Effector memory CD8-positive, alpha-beta T cell (primary cell): ENCODE data around the gene CRYBB3.
"Not testable (repeated sequence)": the region's sequence is repeated elsewhere in the genome, so short reads cannot be mapped to it uniquely, and the experiment has no call there.

Experiments used
- ATAC-seq: fragments of 150-1000 bp; cut with Tn5 transposase; replicated peaks from 2 replicates; pipeline ENCODE4 v1.10.0; 2021; ENCODE audit warnings: mild to moderate bottlenecking, moderate library complexity
- DNase-seq, 3 experiments: peaks; one replicate each; pipeline ENCODE4 v3.0.0; 2021
- H3K27ac Mint-ChIP-seq, 2 donors: one replicate each; pipeline ENCODE4 v1.8.0; 2022; ENCODE audit warnings: mild to moderate bottlenecking in 2 of 2, mixed read lengths in 2 of 2, moderate library complexity in 2 of 2
- H3K27me3 Mint-ChIP-seq, 2 donors: one replicate each; pipeline ENCODE4 v1.8.0; 2022; ENCODE audit warnings: mixed read lengths in 2 of 2
- H3K36me3 Mint-ChIP-seq: one replicate; pipeline ENCODE4 v1.8.0; 2022; ENCODE audit warnings: mild to moderate bottlenecking, moderate library complexity, mixed read lengths; ENCODE audit not compliant: insufficient read depth
- H3K4me1 Mint-ChIP-seq, 2 donors: one replicate each; pipeline ENCODE4 v1.8.0; 2022; ENCODE audit warnings: low read depth in 2 of 2, mixed read lengths in 2 of 2
- H3K4me3 Mint-ChIP-seq, 2 donors: one replicate each; pipeline ENCODE4 v1.8.0; 2022; ENCODE audit warnings: mild to moderate bottlenecking in 2 of 2, mixed read lengths in 2 of 2, moderate library complexity in 2 of 2
- H3K9me3 Mint-ChIP-seq, 2 donors: one replicate each; pipeline ENCODE4 v1.8.0; 2022; ENCODE audit warnings: mixed read lengths in 2 of 2

Gene CRYBB3

GRCh38 chr22:25167082-25167481, 32.6 kb upstream of the CRYBB3 start:
- H3K27ac Mint-ChIP-seq: no peak overlapping the region
- H3K27me3 Mint-ChIP-seq: peaks cover 0 to 6% of the 10 kb centered on the region in 2 donors
- peaks cover 8% of the 10 kb centered on the region for H3K36me3 Mint-ChIP-seq
- peaks cover 0 to 14% of the 10 kb centered on the region in 2 donors for H3K4me1 Mint-ChIP-seq
- DNase-seq (no peak), ATAC-seq (no peak)
- H3K9me3 Mint-ChIP-seq: no peaks in the 10 kb centered on the region
- H3K4me3 Mint-ChIP-seq: no peak overlapping the region

GRCh38 chr22:25167834-25168601, 31.6 kb upstream of the CRYBB3 start:
- no peak for ATAC-seq
- H3K4me1 Mint-ChIP-seq: peaks cover 0 to 9% of the 10 kb centered on the region in 2 donors
- peaks cover 8% of the 10 kb centered on the region for H3K36me3 Mint-ChIP-seq
- H3K27ac Mint-ChIP-seq: no peak overlapping the region
- no peak overlapping the region for H3K4me3 Mint-ChIP-seq
- DNase-seq: no peak
- peaks cover 0 to 6% of the 10 kb centered on the region in 2 donors for H3K27me3 Mint-ChIP-seq
- H3K9me3 Mint-ChIP-seq: no peaks in the 10 kb centered on the region

DNA sequence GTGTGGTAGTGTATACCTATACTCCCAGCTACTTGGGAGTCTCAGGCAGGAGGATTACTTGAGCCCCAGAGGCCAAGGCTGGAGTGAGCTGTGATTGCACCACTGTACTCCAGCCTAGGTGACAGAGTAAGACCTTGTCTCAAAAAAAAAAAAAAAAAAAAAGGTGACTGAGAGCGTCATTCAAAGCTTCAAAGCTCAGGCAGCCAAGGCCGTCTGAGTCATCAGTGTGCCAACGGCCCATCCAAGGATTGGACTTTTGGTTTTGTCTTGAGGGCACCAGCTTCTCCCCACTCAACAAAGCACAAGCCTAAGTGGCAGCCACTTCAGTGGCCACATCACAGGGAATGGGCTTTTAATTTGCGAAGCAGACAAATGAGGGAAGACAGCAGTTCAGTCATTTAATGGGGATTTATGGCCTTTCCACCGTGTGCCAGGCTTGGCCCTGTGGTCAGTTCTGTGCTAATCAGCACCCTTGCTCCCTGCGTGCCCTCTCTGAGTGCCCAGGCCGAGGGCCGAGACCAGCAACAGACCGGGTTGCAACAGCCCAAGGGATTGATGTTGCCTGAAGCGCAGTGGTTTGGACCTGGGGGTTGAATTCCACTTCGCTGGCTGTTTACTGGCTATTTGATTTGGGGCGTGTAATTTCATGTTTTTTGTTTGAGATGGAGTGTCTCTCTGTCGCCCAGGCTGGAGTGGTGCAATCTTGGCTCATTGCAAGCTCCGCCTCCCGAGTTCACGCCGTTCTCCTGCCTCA, 30.2 kb upstream of the CRYBB3 start:
- H3K4me3 Mint-ChIP-seq: no peak overlapping the region
- no peak overlapping the region for H3K27ac Mint-ChIP-seq
- H3K36me3 Mint-ChIP-seq: peaks cover 8% of the 10 kb centered on the region
- peaks cover 0 to 6% of the 10 kb centered on the region in 2 donors for H3K27me3 Mint-ChIP-seq
- ATAC-seq (no peak), DNase-seq (no peak)
- H3K9me3 Mint-ChIP-seq: no peaks in the 10 kb centered on the region
- H3K4me1 Mint-ChIP-seq: peaks cover 0 to 9% of the 10 kb centered on the region in 2 donors

DNA sequence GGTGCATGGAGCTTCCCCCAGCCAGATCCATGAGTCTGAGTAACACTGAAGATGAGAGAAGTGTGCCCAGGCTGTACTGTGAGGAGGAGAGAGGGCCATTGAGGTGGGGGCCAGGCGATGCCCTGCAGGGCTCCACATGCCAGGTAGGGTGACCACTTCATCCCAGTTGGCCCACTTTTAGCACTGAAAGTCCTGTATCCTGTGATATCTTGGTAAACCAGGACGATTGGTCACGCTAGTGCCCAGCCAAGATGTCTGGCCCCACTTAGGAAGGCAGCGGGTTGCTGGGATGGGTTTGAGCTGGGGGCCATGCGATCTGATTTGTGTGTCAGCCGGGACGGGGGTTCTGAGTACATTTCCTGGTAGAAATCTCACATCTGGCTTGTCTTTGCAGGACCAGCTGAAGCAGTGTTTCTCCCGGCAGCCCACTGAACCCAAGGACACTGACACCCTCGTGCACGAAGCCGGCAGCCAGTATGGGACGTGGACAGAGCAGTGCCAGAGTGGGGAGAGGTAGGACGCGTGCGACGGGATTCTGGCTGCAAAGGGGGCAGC, 29.2 kb upstream of the CRYBB3 start:
- peaks cover 0 to 2% of the 10 kb centered on the region in 2 donors for H3K4me1 Mint-ChIP-seq
- no peak overlapping the region for H3K27ac Mint-ChIP-seq
- DNase-seq: no peak
- peaks cover 0 to 5% of the 10 kb centered on the region in 2 donors for H3K27me3 Mint-ChIP-seq
- peaks cover 17% of the 10 kb centered on the region for H3K36me3 Mint-ChIP-seq
- no peaks in the 10 kb centered on the region for H3K9me3 Mint-ChIP-seq
- ATAC-seq: no peak
- no peak overlapping the region for H3K4me3 Mint-ChIP-seq

DNA sequence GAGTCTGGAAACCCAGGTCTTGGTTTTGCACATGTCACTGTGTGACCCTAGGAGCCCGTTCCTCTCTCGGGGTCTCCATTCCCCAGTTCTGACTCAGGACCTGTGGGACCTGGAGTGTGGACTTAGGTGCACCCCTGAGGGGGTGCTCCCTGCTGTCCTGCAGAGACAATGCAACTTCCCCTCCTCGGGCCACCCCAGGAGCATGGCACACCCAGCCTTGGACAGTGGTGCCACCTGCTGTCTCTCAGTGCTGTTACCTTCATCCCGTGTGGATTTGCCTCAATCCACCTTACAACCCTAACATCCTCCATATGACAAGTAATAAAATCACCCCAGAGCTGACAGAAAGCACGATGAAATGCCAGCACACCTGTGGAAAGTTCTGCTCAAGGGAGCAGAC, 27.5 kb upstream of the CRYBB3 start:
- no peak overlapping the region for H3K4me3 Mint-ChIP-seq
- peaks cover 17% of the 10 kb centered on the region for H3K36me3 Mint-ChIP-seq
- H3K27me3 Mint-ChIP-seq: no peaks in the 10 kb centered on the region
- no peaks in the 10 kb centered on the region for H3K9me3 Mint-ChIP-seq
- no peak overlapping the region for H3K27ac Mint-ChIP-seq
- DNase-seq (peak in 2 of 3 experiments; percentile 3 to 9), ATAC-seq (no peak)
- no peaks in the 10 kb centered on the region for H3K4me1 Mint-ChIP-seq

GRCh38 chr22:25174156-25174887, 25.3 kb upstream of the CRYBB3 start:
- no peak for DNase-seq
- H3K4me1 Mint-ChIP-seq: no peaks in the 10 kb centered on the region
- peaks cover 22% of the 10 kb centered on the region for H3K36me3 Mint-ChIP-seq
- no peak overlapping the region for H3K27ac Mint-ChIP-seq
- H3K9me3 Mint-ChIP-seq: no peaks in the 10 kb centered on the region
- no peaks in the 10 kb centered on the region for H3K27me3 Mint-ChIP-seq
- ATAC-seq: no peak
- H3K4me3 Mint-ChIP-seq: no peak overlapping the region

DNA sequence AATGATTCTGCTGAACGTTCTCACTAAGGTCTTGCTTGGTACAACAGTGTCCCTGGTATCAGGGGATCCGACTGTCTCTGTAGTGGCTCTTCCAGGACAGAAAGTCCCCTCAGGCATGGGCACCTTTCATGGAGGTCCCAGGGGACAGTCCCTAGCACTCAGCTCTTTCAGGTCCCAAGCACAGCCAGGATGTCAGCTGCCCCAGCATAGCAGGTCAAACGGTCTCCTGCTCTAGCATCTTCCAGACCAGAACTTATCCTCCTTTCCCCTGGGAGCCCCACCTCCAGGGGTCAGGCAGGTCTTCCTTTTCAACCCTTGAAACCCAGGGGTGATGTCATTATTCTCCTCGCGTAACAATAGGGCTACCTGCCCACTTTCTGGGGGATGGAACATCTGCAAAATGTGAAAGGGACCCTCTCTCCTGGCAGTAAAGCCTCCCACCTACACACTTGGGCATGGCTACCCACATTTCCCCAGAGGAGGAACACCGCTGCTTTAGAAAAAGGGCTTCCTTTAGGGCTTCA, 24.7 kb upstream of the CRYBB3 start:
- Mint-ChIP-seq H3K9me3 (no peaks in the 10 kb centered on the region), H3K36me3 (peaks cover 22% of the 10 kb centered on the region), H3K27me3 (no peaks in the 10 kb centered on the region), H3K4me1 (no peaks in the 10 kb centered on the region), H3K4me3 (no peak overlapping the region), H3K27ac (no peak overlapping the region)
- ATAC-seq (no peak), DNase-seq (no peak)

DNA sequence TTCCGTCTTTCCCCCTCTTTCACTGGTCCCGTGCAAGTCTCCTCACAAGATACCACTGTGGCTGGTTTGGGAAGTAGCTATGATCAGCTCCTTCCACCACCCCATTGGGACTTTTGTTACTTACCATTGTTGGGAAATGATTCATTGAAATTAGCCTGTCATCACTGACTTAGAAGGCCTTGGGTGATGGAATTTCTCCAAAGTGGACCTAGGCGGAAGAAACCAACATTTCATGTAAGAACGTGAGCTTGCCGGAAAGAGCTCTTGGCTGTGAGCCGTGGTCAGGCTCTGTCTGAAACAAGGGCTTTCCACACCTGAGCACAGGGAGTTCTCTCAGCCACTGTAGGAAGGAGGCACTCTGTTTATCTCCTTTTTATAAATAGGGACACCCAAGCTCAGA, 23.5 kb upstream of the CRYBB3 start:
- H3K4me1 Mint-ChIP-seq: no peaks in the 10 kb centered on the region
- DNase-seq: no peak
- H3K27ac Mint-ChIP-seq: no peak overlapping the region
- H3K36me3 Mint-ChIP-seq: peaks cover 14% of the 10 kb centered on the region
- H3K27me3 Mint-ChIP-seq: no peaks in the 10 kb centered on the region
- H3K9me3 Mint-ChIP-seq: no peaks in the 10 kb centered on the region
- no peak for ATAC-seq
- no peak overlapping the region for H3K4me3 Mint-ChIP-seq

- Mint-ChIP-seq H3K4me3 (no peak overlapping the region), H3K27me3 (no peaks in the 10 kb centered on the region), H3K4me1 (no peaks in the 10 kb centered on the region), H3K27ac (no peak overlapping the region), H3K36me3 (peaks cover 14% of the 10 kb centered on the region), H3K9me3 (no peaks in the 10 kb centered on the region)
- DNase-seq (no peak), ATAC-seq (no peak)
These were observed 22.9 kb upstream of the CRYBB3 start for GRCh38 chr22:25176799-25177198.

DNA sequence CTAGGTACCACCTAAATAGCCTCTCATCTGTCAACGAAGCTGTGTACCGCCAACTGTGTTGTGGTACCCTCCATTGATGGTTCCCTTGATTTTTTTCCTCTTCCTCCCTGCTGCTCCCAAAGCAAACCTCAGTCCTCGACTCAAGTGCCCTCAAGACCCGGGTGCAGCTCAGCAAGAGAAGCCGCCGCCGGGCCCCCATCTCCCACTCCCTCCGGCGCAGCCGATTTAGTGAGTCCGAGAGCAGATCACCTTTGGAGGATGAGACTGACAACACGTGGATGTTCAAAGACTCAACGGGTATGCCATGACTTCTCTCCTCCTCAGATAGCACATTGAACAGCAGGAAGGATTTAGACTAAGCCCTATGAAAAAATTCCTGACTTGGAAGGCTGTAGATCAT, 22.4 kb upstream of the CRYBB3 start:
- Mint-ChIP-seq H3K36me3 (peaks cover 14% of the 10 kb centered on the region), H3K4me1 (no peaks in the 10 kb centered on the region), H3K27me3 (no peaks in the 10 kb centered on the region), H3K9me3 (no peaks in the 10 kb centered on the region), H3K27ac (no peak overlapping the region), H3K4me3 (no peak overlapping the region)
- ATAC-seq (no peak), DNase-seq (no peak)

- Mint-ChIP-seq H3K4me3 (no peak overlapping the region), H3K36me3 (peaks cover 17% of the 10 kb centered on the region)
- DNase-seq: no peak
These were observed 21.8 kb upstream of the CRYBB3 start for GRCh38 chr22:25177895-25178294.

GRCh38 chr22:25178348-25178747, 21.3 kb upstream of the CRYBB3 start:
- not testable (repeated sequence) for H3K27me3 Mint-ChIP-seq, H3K27ac Mint-ChIP-seq, H3K4me1 Mint-ChIP-seq, H3K9me3 Mint-ChIP-seq, H3K4me3 Mint-ChIP-seq, ATAC-seq, DNase-seq
- peaks cover 17% of the 10 kb centered on the region for H3K36me3 Mint-ChIP-seq

More at GRCh38 chr22:25177895-25178294, 21.8 kb upstream of the CRYBB3 start:
- no peak for ATAC-seq
- Mint-ChIP-seq H3K27ac (no peak overlapping the region), H3K4me1 (no peaks in the 10 kb centered on the region), H3K27me3 (no peaks in the 10 kb centered on the region), H3K9me3 (no peaks in the 10 kb centered on the region)
